HG02840 (cell line): Measurements from ENCODE around the gene TXNRD2.
"Not testable (repeated sequence)": the region's sequence is repeated elsewhere in the genome, so short reads cannot be mapped to it uniquely, and the experiment has no call there.

Source experiments
- ATAC-seq: cut with Tn5 transposase; IDR thresholded peaks from one replicate; pipeline ENCODE4 v1.9.1; 2021; ENCODE audit warnings: mild to moderate bottlenecking, moderate library complexity, moderate number of reproducible peaks; ENCODE audit not compliant: unreplicated experiment, low FRiP score

The TXNRD2 gene

DNA sequence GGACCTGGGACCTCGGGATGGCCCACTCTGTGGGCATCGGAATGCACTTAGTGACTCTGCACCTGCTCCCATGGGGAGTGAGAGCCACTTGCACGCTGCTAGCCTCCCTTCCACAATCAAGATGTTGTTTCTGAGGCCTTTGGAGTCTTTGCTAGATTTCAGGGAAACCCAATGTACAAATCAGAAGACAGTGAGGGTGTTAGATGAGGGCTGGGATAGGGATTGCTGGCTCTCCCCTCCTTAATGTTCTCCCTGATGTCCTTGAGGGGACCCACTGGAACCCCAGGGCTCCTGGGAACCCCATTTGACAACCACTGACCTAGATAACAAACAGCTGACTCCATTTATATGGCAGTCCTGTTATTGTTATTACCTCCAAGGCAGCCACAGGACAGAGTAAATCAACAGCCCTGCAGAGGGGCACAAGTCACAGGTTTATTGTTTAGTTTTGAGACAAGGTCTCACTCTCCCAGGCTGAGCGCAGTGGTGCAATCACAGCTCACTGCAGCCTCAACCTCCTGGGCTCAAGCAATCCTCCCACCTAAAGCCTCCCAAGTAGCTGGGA, 31.4 kb downstream of the TXNRD2 start:
- ATAC-seq, result no peak

DNA sequence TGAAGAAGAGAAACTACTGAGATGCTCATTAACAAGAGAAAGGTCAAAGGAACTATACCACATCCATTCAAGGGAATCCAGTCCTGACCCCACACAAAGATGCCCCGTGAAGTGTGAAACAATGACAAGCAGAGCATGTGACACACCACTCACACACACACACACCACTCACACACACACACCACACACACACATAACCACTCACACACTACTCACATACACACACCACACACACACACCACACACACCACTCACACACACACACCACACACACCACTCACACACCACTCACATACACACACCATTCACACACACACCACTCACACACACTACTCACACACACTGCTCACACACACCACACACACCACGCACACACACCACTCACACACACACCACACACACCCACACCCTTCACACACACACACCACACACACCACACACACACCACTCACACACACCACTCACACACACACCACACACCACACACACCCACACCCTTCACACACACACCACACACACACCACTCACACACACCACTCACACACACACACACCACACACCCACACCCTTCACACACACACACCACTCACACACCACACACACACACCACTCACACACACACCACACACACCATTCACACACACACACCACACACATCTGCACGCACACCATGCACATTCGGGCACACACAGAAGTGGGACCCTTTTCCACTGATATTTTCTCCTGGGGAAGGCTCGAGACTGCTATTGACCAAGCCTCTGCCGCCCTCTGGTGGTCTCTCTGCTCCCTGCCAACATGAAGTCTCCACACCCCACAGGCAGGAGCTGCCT, 32.1 kb downstream of the TXNRD2 start:
- no peak for ATAC-seq

- not testable (repeated sequence) for ATAC-seq
These were observed 33.7 kb downstream of the TXNRD2 start for GRCh38 chr22:19907902-19908301.

GRCh38 chr22:19906864-19907263, 34.8 kb downstream of the TXNRD2 start:
- ATAC-seq, result not testable (repeated sequence)

DNA sequence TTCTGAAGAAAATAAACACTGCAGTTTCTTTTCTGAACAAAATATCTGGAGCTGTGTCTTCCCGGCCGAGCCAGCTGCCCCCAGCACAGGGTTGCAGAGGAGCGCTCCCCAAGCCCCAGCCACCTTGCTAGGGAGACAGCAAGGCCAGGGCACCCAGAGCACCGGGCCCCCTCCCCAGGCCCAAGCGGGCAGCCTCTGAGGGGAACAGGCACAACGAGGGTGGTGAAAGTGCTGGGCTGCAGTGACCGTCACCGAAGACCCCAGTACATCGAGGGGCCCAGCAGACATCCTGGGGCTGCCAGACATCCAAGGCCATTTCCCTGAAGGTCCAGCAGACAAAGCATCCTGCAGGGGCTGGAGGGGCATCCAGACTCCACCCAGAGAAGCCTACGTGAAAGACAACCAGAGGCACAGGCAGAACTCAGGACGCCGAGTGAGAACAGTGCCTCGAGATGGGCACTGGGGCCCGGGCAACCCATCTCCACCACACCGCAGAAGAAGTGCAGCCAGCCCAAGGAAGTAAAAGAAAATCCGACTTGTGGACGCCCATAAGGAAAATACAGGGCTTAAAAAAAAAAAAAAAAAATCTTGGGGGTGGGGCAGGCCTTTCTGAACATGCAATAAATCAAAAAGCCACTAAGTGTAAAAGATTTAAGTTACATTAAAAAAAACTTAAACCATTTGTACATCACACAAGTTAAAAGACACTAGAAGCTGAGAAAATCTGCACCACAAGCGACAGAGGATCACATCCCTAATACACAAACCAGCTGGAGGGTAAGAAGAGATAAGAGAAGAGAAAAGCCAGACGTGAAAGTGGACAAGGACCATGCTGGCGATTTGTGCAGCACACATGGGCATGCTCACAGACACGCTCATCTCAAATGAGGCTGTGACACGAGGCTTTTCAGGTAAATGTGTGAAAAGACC, 36.0 kb downstream of the TXNRD2 start:
- ATAC-seq, result no peak

- ATAC-seq, result no peak
These were observed 36.7 kb downstream of the TXNRD2 start for GRCh38 chr22:19904935-19905334.

DNA sequence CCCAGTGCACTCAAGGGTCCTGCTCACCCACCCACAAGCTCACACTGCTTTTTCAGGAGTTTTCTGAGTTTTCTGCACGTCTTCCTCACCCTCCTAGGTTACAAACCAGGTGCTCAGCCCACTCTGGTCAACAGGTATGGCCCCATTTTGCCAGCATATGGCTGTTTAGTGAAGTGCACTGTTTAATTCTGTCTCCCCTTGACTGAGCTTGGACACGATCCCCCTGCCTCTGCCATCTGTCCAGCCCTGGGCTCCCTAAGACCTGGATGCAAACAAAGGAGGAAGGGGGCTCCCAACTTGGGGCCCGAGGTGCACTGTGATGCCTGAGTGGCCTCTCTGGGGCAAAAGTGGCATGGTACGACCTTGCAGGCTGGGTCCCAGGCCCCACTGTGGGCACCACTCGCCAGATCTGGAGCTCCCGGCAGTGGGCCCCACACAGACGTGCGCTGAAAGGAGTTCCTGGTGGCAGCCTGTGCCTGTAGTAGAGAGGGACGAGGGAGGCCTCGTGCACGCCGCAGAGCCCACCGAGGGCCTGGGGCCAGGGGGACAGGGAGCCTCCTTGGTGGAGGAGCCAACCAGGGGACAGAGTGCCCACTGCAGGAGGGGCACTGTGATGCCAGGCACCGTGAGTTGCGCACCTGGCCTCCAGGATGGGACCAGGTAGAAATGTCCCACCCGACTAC, 37.3 kb downstream of the TXNRD2 start:
- no peak for ATAC-seq

- ATAC-seq, result no peak
These were observed 38.1 kb downstream of the TXNRD2 start for GRCh38 chr22:19903513-19903912.

DNA sequence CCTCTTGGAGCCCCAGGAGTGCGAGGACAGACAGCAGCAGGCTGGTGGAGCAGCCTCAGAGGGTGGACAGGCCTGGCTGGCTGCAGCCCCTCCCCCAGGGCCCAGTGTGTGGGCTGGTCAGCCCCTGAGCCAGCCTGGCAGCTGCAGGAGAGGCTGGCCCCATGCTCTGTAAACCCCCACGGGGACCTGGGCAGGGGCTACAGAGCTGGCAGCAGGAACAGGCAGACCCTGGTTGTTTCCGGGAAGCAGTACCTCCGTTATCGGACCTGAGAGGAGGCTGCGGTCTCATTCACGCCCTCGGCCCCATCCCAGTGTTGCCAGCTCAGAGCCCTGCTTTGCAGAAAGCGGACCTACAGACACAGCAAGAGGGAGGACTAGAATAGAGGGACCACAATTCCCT, 38.6 kb downstream of the TXNRD2 start:
- ATAC-seq, result no peak

GRCh38 chr22:19902245-19902715, 39.3 kb downstream of the TXNRD2 start:
- ATAC-seq, result no peak

- no peak for ATAC-seq
These were observed 39.9 kb downstream of the TXNRD2 start for GRCh38 chr22:19901577-19902244.

- no peak for ATAC-seq
These were observed 40.7 kb downstream of the TXNRD2 start for GRCh38 chr22:19900707-19901436.

- no peak for ATAC-seq
These were observed 42.6 kb downstream of the TXNRD2 start for GRCh38 chr22:19898831-19899567.

GRCh38 chr22:19898145-19898544, 43.5 kb downstream of the TXNRD2 start:
- ATAC-seq, result no peak

GRCh38 chr22:19897726-19898125, 43.9 kb downstream of the TXNRD2 start:
- no peak for ATAC-seq

GRCh38 chr22:19896665-19897355, 44.8 kb downstream of the TXNRD2 start:
- no peak for ATAC-seq

- no peak for ATAC-seq
These were observed 46.3 kb downstream of the TXNRD2 start for GRCh38 chr22:19895160-19895849.
